Measurements from ENCODE around the gene ANGEL1.

Gene ANGEL1

GRCh38 chr14:76778546-76779215 is 34.0 kb downstream of the ANGEL1 start:
- DNase-seq (ENCODE audit: low read depth), result no peak

- no peak for DNase-seq (ENCODE audit: low read depth)
These were observed 35.0 kb downstream of the ANGEL1 start for GRCh38 chr14:76777721-76778120.

- no peak for DNase-seq (ENCODE audit: low read depth)
These were observed 36.0 kb downstream of the ANGEL1 start for GRCh38 chr14:76776428-76777251.

GRCh38 chr14:76775695-76776427 is 36.8 kb downstream of the ANGEL1 start:
- no peak for DNase-seq (ENCODE audit: low read depth)

- no peak for DNase-seq (ENCODE audit: low read depth)
These were observed 37.6 kb downstream of the ANGEL1 start for GRCh38 chr14:76774821-76775694.

GRCh38 chr14:76773956-76774820 is 38.5 kb downstream of the ANGEL1 start:
- DNase-seq (ENCODE audit: low read depth), result no peak

GRCh38 chr14:76773188-76773885 is 39.3 kb downstream of the ANGEL1 start:
- peak; percentile 78 for DNase-seq (ENCODE audit: low read depth)

- no peak for DNase-seq (ENCODE audit: low read depth)
These were observed 40.1 kb downstream of the ANGEL1 start for GRCh38 chr14:76772300-76773187.

- DNase-seq (ENCODE audit: low read depth), result no peak
These were observed 41.2 kb downstream of the ANGEL1 start for GRCh38 chr14:76771437-76771980.

- no peak for DNase-seq (ENCODE audit: low read depth)
These were observed 41.9 kb downstream of the ANGEL1 start for GRCh38 chr14:76770521-76771436.

- no peak for DNase-seq (ENCODE audit: low read depth)
These were observed 42.9 kb downstream of the ANGEL1 start for GRCh38 chr14:76769636-76770292.

- no peak for DNase-seq (ENCODE audit: low read depth)
These were observed 43.8 kb downstream of the ANGEL1 start for GRCh38 chr14:76768671-76769500.

GRCh38 chr14:76767681-76768656 is 44.7 kb downstream of the ANGEL1 start:
- no peak for DNase-seq (ENCODE audit: low read depth)

- no peak for DNase-seq (ENCODE audit: low read depth)
These were observed 47.2 kb downstream of the ANGEL1 start for GRCh38 chr14:76765461-76765931.
